Activated T-helper 2 cell treated with anti-CD3 and anti-CD28 coated beads, Interferon-gamma antibody, Interleukin-2, Interleukin-4, amounts not matched to agents 10 μg/mL and 5 μg/mL and 100 μg/mL, durations not matched to agents 14 hours and 24 hours and 36 hours (primary cell): ENCODE measurements around the gene DAB1. TPM values are rescaled to one million over a fixed set of nuclear protein-coding genes. Genes with fewer than 3 reads are reported as not detected.

Source experiments
- DNase-seq: peaks from one replicate; pipeline ENCODE4 v3.0.0; 2021; ENCODE audit warnings: low spot score
- H3K27ac Mint-ChIP-seq: one replicate; pipeline ENCODE4 v1.8.0; 2021; ENCODE audit warnings: mixed read lengths
- H3K27me3 Mint-ChIP-seq: one replicate; pipeline ENCODE4 v1.8.0; 2021; ENCODE audit warnings: low read depth, mixed read lengths
- H3K36me3 Mint-ChIP-seq: one replicate; pipeline ENCODE4 v1.8.0; 2021; ENCODE audit warnings: low read depth, mixed read lengths
- H3K4me1 Mint-ChIP-seq: one replicate; pipeline ENCODE4 v1.8.0; 2021; ENCODE audit warnings: low read depth, mixed read lengths
- H3K4me3 Mint-ChIP-seq: one replicate; pipeline ENCODE4 v1.8.0; 2021; ENCODE audit warnings: low read depth, mild to moderate bottlenecking, moderate library complexity, mixed read lengths
- H3K9me3 Mint-ChIP-seq: one replicate; pipeline ENCODE4 v1.8.0; 2021; ENCODE audit warnings: mixed read lengths
- intact Hi-C: fragments of 100-400 bp; cut with micrococcal nuclease; formaldehyde crosslinking; loops from one replicate; pipeline ENCODE4 v1.15.1; 2023
- total RNA-seq: library from RNA; stranded (reverse); gene quantifications from 2 replicates; pipeline ENCODE4 v1.2.3, GENCODE V29; 2022

DAB1 gene
- total RNA-seq, 1 donor from 2014 or later: not detected

- H3K27ac Mint-ChIP-seq: no peak overlapping the region
- H3K4me3 Mint-ChIP-seq: no peak overlapping the region
- no peaks in the 10 kb centered on the region for H3K27me3 Mint-ChIP-seq
- intact Hi-C loops: no loop called here
- no peaks in the 10 kb centered on the region for H3K4me1 Mint-ChIP-seq
- no peaks in the 10 kb centered on the region for H3K36me3 Mint-ChIP-seq
- no peaks in the 10 kb centered on the region for H3K9me3 Mint-ChIP-seq
- no peak for DNase-seq
Observed at GRCh38 chr1:56963667-56964066, 460.2 kb downstream of the DAB1 start.

- H3K36me3 Mint-ChIP-seq: no peaks in the 10 kb centered on the region
- no peak overlapping the region for H3K4me3 Mint-ChIP-seq
- intact Hi-C loops: no loop called here
- H3K27me3 Mint-ChIP-seq: no peaks in the 10 kb centered on the region
- H3K4me1 Mint-ChIP-seq: no peaks in the 10 kb centered on the region
- no peak overlapping the region for H3K27ac Mint-ChIP-seq
- no peak for DNase-seq
- no peaks in the 10 kb centered on the region for H3K9me3 Mint-ChIP-seq
Observed at GRCh38 chr1:56961426-56961825, 462.4 kb downstream of the DAB1 start.

- no peak for DNase-seq
- Mint-ChIP-seq H3K4me1 (no peaks in the 10 kb centered on the region), H3K36me3 (no peaks in the 10 kb centered on the region), H3K27ac (no peak overlapping the region), H3K9me3 (no peaks in the 10 kb centered on the region), H3K4me3 (no peak overlapping the region), H3K27me3 (no peaks in the 10 kb centered on the region)
- intact Hi-C loops: no loop called here
Observed at GRCh38 chr1:56958526-56958925, 465.3 kb downstream of the DAB1 start.

GRCh38 chr1:56957931-56958330, 465.9 kb downstream of the DAB1 start:
- no peaks in the 10 kb centered on the region for H3K4me1 Mint-ChIP-seq
- no peak for DNase-seq
- H3K27me3 Mint-ChIP-seq: no peaks in the 10 kb centered on the region
- no peaks in the 10 kb centered on the region for H3K36me3 Mint-ChIP-seq
- no peak overlapping the region for H3K4me3 Mint-ChIP-seq
- no peaks in the 10 kb centered on the region for H3K9me3 Mint-ChIP-seq
- intact Hi-C loops: no loop called here
- no peak overlapping the region for H3K27ac Mint-ChIP-seq

- no peaks in the 10 kb centered on the region for H3K4me1 Mint-ChIP-seq
- H3K9me3 Mint-ChIP-seq: no peaks in the 10 kb centered on the region
- H3K27me3 Mint-ChIP-seq: no peaks in the 10 kb centered on the region
- intact Hi-C loops: no loop called here
- DNase-seq: no peak
- no peak overlapping the region for H3K27ac Mint-ChIP-seq
- no peaks in the 10 kb centered on the region for H3K36me3 Mint-ChIP-seq
- no peak overlapping the region for H3K4me3 Mint-ChIP-seq
Observed at GRCh38 chr1:56954664-56955063, 469.2 kb downstream of the DAB1 start.

GRCh38 chr1:56953386-56953785, 470.5 kb downstream of the DAB1 start:
- H3K27me3 Mint-ChIP-seq: no peaks in the 10 kb centered on the region
- no peak overlapping the region for H3K4me3 Mint-ChIP-seq
- H3K4me1 Mint-ChIP-seq: no peaks in the 10 kb centered on the region
- intact Hi-C loops: no loop called here
- no peak for DNase-seq
- H3K27ac Mint-ChIP-seq: no peak overlapping the region
- H3K36me3 Mint-ChIP-seq: no peaks in the 10 kb centered on the region
- no peaks in the 10 kb centered on the region for H3K9me3 Mint-ChIP-seq

- H3K9me3 Mint-ChIP-seq: no peaks in the 10 kb centered on the region
- H3K4me3 Mint-ChIP-seq: no peak overlapping the region
- intact Hi-C loops: no loop called here
- no peak overlapping the region for H3K27ac Mint-ChIP-seq
- H3K27me3 Mint-ChIP-seq: no peaks in the 10 kb centered on the region
- no peaks in the 10 kb centered on the region for H3K36me3 Mint-ChIP-seq
- DNase-seq: no peak
- no peaks in the 10 kb centered on the region for H3K4me1 Mint-ChIP-seq
Observed at GRCh38 chr1:56952501-56952900, 471.4 kb downstream of the DAB1 start.

- Mint-ChIP-seq H3K4me3 (no peak overlapping the region), H3K4me1 (no peaks in the 10 kb centered on the region), H3K27ac (no peak overlapping the region), H3K9me3 (no peaks in the 10 kb centered on the region), H3K27me3 (no peaks in the 10 kb centered on the region), H3K36me3 (no peaks in the 10 kb centered on the region)
- intact Hi-C loops: no loop called here
- DNase-seq: no peak
Observed at GRCh38 chr1:56948403-56949023, 475.3 kb downstream of the DAB1 start.
